HTR-8/SVneo (cell line): ENCODE measurements around the gene FARP1.
"Not testable (repeated sequence)": the region's sequence is repeated elsewhere in the genome, so short reads cannot be mapped to it uniquely, and the experiment has no call there.

Experiments
- DNase-seq: peaks from one replicate; pipeline ENCODE4 v3.0.0; 2011; ENCODE audit warnings: low spot score, mixed read lengths; ENCODE audit not compliant: insufficient read length
- FAIRE-seq: peaks from 2 replicates; lab custom pipeline; 2011; peaks lifted over from hg19 to GRCh38; lab: Jason Lieb, UNC

FARP1 gene

DNA sequence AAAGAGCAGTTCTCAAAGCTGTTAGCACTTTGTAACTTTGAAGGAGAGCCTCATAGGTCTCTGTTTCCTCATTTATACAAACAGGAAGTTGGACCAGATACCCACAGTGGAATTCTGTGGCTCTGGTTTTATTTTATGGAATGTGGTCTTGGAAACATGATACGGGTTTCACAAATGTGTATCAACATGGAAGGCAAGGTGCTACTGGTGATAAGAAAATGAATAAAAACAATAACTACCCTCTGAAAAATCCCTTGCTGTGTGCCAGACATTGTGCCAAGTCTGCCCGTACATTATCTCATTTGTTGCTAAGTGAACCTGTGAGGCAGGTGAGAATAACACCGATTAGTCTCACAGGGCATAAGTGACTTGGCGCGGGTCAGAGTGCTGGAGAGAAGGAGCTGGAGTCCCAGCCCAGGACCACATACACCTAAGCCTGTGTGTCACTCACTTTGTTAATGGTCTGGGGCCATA, 79.2 kb downstream of the FARP1 start:
- DNase-seq (no peak), FAIRE-seq (no peak)

DNA sequence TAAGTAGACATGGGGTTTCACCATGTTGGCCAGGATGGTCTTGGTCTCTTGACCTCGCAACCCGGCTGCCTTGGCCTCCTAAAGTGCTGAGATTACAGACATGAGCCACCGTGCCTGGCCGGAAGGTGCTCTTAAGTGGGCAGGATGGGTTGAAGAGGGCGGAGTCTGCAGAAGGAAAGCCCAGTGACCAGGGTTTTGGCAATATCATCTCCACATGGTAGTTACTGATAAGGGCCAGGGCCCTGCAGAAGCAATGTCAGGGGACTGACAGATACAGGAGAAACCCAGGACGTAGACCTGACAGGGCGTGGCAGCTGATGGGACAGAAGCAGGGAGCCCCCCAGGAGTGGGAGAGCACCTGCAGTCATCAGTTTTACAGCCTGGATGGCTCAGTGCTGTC, 79.9 kb downstream of the FARP1 start:
- FAIRE-seq (no peak), DNase-seq (no peak)

DNA sequence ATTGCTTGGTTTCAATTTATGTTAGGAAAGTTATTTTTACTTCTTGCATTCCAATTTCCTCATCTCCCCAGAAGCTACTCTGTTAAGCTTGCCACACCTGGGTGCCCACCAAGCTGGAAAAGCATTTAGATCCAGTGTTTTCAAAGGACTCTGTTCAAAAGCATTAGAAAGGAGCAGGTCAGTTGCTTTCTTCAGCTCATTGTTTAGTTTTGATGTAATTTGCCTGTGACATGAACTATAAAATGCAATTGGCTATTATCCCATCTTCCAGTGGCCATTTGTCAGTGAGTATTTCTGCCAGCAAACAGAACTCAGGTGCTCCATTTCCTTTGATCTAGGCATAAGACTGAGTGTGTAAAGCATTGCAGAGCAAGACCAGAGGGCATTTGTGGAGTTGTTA, 80.8 kb downstream of the FARP1 start:
- no peak for FAIRE-seq

DNA sequence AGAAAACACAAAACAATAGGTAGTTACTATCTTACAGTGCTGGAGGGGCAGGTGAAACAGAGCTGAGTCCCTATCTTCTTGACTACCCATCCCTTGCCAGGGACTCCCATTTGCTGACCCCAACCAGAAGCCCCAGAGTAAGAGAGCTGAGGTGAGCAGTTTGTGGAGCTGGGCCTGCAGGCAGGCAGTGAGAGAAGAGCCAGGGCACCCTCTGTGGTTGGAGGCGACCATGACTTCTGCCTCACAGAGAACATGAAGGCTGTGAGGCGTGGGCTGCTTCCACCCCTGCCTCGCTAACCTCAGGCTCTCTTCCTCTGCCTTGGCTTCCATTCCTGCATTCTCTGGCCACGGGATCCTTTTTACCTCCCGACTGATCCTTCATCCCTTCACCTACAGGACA, 81.7 kb downstream of the FARP1 start:
- DNase-seq (no peak), FAIRE-seq (no peak)

More for the DNA sequence above, 80.8 kb downstream of the FARP1 start:
- no peak for DNase-seq

DNA sequence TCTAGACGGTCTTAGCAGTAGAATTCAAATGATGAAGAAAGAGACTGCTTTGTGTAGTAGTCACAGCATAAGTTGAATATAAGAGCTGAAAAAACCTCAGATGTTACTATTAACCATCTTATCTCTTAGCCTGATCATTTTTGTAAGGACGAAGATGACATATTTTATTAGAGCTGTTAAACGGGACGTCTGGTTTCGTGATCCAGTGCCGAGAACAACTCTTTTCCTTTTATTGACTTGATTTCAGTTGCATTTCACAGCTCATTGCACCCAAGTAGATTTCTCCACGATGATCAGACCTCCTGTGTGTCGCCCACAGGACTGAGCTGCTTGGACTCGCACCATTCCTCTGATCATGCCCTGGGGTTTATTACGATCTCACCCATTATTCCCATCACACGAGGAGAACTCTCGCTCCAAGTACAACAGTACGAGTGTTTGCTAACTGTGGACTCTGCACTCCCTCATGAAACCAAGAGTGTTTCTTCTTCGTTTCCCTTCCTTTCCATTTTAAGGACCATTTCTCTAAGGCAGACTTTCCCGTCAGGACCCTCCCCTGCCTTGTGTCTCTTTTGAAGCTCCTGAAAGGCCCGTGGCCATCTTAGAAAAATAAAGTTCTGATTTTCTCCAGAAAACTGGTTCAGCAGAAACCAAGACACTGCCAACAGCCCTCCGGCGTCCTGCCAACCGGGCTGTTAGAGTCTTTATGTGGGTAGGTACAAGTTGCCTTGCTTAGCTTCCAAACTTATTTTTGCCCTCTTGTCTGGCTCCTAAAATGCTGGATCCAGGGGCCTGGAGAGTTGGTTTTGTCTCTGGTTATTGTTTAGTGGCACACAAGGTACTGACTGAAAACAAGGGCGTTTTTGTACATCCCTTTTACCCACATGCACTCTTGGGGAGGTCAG, 82.4 kb downstream of the FARP1 start:
- FAIRE-seq = no peak
- no peak for DNase-seq

- no peak for FAIRE-seq
- no peak for DNase-seq
Observed at GRCh38 chr13:98226496-98226895, 83.6 kb downstream of the FARP1 start.

DNA sequence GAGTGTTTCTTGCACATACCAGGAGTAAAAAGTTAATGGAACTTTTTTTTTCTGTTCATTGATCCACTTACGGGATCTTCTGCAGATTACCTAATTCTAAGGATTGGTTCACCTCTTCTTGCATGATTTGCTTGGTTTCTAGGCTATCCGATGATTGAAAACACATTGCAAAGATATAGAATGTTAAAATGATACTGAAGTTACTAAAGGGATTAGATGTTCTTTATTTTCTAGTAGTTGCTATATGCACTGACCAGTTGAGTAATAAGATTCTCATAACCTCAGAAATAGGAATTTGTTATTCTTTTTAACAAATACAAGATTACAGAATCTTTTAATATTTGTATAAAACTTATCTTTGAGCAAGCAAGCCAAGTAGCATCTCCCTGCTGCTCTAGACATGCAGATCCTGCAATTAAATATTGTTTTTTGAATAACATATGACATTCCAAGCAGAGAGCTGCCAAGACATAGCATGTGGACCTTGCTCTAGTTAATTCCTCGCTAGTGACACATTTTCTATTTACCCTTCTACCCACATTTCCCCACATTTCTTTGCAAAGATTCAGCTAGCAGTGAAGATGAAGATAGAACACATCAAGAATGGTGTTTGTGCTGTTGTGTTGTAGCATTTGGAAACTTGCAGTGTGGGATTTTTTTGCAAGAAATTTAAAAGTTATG, 85.9 kb downstream of the FARP1 start:
- FAIRE-seq = no peak
- no peak for DNase-seq

- DNase-seq, FAIRE-seq: not testable (repeated sequence)
Observed at GRCh38 chr13:98230762-98231161, 87.9 kb downstream of the FARP1 start.

GRCh38 chr13:98232456-98232855, 89.6 kb downstream of the FARP1 start:
- DNase-seq (no peak), FAIRE-seq (no peak)

DNA sequence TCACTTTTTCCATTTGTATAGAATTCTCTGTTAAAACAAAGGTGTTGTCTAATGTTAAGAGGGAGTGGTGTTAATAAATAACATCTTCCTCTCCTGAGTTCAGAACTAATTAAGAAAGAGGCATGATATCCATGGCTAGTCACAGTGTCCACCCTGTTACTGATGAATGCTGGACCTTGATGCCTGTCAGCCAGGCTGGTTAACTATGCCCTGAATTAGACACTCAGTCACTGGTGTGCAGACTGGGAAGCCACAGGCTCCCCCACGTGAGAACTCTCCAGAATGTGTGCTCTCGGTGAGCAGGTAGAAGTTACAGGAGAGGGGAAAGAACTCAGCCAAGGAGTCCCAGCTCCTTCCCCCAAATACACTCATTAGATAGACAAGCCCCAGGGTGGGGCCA, 90.2 kb downstream of the FARP1 start:
- FAIRE-seq (no peak), DNase-seq (no peak)

- FAIRE-seq (no peak), DNase-seq (no peak)
Observed at GRCh38 chr13:98234348-98234747, 91.5 kb downstream of the FARP1 start.

- FAIRE-seq (no peak), DNase-seq (no peak)
Observed at GRCh38 chr13:98236197-98236596, 93.3 kb downstream of the FARP1 start.

GRCh38 chr13:98237331-98237730, 94.4 kb downstream of the FARP1 start:
- no peak for DNase-seq
- FAIRE-seq = no peak

GRCh38 chr13:98239162-98240076, 96.5 kb downstream of the FARP1 start:
- FAIRE-seq (no peak), DNase-seq (no peak)

- DNase-seq (no peak), FAIRE-seq (no peak)
Observed at GRCh38 chr13:98240135-98240534, 97.2 kb downstream of the FARP1 start.

GRCh38 chr13:98240974-98241373, 98.1 kb downstream of the FARP1 start:
- no peak for FAIRE-seq
- DNase-seq = no peak

DNA sequence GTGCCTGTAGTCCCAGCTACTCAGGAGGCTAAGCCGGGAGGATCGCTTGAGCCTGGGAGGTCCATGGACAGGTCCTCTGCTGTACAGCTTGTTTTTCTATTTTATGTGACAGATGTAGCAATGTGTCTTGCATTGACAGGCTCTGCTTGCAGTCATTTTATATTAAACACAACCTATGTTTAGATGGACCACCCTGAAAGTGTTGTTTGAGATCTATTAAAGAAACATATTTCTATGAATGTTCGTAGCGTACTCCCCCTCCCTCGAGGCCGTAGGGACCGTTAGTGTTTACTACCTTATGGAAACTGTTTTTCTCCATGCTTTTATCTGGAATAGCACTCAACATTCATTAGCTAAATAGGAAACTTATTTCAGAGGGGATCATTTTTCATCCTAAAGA, 99.1 kb downstream of the FARP1 start:
- FAIRE-seq = no peak

GRCh38 chr13:98242403-98242802, 99.5 kb downstream of the FARP1 start:
- FAIRE-seq = no peak
- DNase-seq = no peak

More for the DNA sequence above, 99.1 kb downstream of the FARP1 start:
- DNase-seq = no peak

DNA sequence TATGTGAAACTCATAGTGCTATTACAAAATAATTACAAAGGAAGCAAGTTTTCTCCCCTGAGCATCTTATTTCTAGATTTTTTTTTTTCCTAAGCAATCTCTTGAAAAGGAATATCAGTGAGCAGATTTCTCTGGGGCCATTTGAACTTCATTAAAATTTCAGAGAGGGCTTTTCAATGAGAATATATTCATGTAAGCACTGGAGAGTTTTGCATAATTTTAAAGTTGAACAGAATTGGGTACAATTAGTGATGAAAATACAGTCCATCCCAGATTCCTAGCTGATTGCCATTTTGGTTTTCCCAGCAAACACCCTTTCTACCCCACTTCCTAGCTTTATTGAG, 101.0 kb downstream of the FARP1 start:
- FAIRE-seq (no peak), DNase-seq (no peak)

DNA sequence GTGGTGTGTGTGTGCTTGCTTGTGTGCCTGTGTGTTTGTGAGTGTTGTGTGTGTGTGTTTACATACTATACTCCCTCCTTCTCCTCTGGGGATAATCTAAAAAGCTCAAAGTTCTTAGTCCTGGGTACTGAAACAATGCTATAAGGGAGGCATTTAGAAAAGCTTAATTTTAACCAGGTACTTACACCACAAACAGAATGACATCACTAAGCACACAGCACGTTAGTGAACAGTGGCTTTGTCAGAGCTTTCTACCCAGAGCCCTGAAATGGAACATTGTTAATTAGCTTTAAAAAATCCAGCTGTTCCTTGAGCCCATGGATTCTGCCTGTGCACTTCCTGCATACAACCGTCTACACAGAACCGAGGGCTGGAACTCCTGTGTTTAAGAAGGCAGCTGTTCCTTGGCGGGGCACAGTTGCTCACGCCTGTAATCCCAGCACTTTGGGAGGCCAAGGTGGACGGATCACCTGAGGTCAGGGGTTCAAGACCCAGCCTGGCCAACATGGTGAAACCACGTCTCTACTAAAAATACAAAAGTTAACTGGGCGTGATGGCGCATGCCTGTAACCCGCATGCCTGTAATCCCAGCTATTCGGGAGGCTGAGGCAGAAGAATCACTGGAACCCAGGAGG, 103.8 kb downstream of the FARP1 start:
- DNase-seq (no peak), FAIRE-seq (no peak)
